ENCODE data around the gene OTOF. TPM values are rescaled to one million over a fixed set of nuclear protein-coding genes. Genes with fewer than 3 reads are reported as not detected.

OTOF gene
- total RNA-seq, 1 experiment from 2014 or later = not detected

DNA sequence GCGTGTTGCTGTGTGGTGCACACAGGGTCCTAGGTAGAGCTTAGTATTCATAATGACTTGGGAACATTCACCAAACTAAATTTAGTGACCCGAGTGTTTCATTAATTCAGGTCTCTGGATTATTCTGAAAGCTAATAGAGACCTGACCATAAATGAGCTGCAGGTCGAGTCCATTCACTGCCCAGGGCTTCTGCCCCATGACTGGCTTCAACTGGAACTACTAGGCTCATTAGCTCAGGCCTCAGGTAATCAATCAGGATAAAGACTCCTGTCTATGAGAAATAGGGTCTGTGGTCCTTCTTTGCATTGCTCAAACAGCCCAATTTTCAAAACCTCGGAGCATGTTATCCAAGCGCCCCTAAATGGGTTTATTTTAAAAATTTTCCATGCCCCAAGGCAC, 30.0 kb upstream of the OTOF start:
- no peaks in the 10 kb centered on the region for H3K27me3 ChIP-seq
- no peak overlapping the region for H3K4me3 ChIP-seq
- H3K9me3 ChIP-seq = no peaks in the 10 kb centered on the region
- DNase-seq = no peak
- H3K36me3 ChIP-seq = no peaks in the 10 kb centered on the region

DNA sequence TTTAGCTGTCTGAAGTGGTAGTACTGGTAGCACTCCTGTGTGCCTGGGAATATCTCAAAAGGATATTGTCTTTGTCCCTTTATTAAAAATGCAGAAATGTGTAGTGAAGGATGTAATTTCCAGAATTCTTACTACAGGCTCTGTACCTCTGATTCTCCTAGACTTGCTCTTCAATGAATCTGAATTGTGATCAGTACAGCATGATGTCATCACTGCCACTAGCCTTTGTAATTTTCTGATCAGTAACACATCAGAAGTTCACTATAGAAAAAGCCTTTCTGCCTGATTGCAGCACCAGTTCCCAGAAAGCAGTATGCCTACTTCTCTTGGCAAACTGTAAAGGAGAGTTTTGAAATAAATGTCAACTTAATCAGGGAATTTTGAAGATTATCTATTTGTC, 29.2 kb upstream of the OTOF start:
- no peaks in the 10 kb centered on the region for H3K27me3 ChIP-seq

DNA sequence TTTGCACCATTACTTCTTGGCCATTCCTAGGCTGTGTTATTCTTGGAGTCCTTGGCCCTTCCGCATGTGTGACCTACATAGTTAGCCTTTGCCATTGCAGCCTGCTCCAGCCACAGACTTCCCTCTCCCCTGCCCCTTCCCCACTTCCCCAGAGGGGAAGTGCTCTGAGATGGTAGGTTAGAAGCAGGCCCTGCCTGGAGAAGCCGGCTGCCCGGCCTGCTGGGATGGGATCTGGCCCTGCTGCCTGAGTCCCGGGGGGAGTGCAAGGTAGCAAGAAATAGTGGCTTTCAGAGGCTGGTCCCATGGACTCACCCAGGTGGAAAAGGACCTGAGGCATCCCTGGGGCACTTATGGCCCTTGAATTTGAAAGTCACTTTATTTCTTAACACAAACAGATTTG, 28.4 kb upstream of the OTOF start:
- Histone ChIP-seq H3K9me3 (no peaks in the 10 kb centered on the region), H3K4me3 (no peak overlapping the region), H3K27me3 (no peaks in the 10 kb centered on the region), H3K36me3 (no peaks in the 10 kb centered on the region)
- DNase-seq = no peak

More for the DNA sequence above, 29.2 kb upstream of the OTOF start:
- Histone ChIP-seq H3K36me3 (no peaks in the 10 kb centered on the region), H3K9me3 (no peaks in the 10 kb centered on the region), H3K4me3 (no peak overlapping the region)
- no peak for DNase-seq

DNA sequence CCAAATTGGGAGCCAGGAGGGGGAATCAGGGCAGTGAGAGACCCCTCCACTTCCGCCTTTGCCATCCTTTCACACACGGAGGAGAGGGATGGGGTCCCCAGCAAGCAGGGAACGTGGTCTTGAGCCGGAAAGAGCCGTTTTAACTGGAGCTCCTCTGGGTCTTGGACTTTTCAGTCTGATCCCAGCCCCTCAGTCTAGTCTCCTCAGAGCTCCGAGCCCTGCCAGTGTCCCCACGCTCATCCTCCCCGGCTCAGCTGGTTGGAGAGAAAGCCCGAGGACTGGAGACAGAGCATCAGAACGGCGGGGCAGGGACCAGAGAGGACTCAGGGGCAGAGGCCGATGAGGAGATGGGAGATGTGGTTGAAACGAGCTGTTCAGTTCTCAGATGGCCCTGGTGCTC, 26.1 kb upstream of the OTOF start:
- no peak for DNase-seq
- H3K4me3 ChIP-seq = peak overlapping the region; percentile 50
- no peaks in the 10 kb centered on the region for H3K36me3 ChIP-seq
- no peaks in the 10 kb centered on the region for H3K9me3 ChIP-seq
- no peaks in the 10 kb centered on the region for H3K27me3 ChIP-seq

DNA sequence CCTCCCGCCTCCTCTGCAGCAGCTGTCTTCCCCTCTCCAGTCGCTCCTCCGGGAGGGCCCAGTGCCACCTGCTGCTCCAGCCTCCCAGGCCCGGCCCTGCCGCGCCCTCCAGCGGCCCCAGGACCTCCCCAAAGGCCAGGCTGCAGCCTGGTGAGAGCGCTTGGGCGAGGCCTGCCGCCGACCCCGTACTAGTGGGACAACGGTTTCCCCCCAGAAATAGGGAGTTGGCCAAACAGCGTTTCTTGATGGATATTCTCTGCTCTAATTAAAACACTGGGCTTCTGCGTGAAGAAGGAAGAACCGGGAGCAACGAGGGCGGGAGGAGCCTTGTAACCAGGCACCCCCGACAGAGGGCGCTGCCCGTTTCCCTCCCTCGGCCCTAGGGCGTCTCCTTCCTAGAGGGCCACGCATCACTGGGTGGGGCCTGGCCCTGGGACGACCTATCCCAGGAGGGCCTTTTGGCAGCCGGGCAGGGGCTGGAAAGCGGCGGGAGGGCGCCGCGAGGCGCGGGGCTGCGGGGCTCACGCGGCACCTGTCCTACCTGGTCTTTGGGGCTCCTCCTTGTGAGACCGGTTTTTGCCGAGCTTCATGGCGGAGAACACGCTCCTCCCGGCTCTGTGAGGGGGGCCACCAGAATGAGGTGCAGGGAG, 25.4 kb upstream of the OTOF start:
- H3K4me3 ChIP-seq = peak overlapping the region; percentile 50
- DNase-seq = peak; percentile 85
- no peaks in the 10 kb centered on the region for H3K36me3 ChIP-seq
- H3K27me3 ChIP-seq = no peaks in the 10 kb centered on the region
- H3K9me3 ChIP-seq = no peaks in the 10 kb centered on the region

DNA sequence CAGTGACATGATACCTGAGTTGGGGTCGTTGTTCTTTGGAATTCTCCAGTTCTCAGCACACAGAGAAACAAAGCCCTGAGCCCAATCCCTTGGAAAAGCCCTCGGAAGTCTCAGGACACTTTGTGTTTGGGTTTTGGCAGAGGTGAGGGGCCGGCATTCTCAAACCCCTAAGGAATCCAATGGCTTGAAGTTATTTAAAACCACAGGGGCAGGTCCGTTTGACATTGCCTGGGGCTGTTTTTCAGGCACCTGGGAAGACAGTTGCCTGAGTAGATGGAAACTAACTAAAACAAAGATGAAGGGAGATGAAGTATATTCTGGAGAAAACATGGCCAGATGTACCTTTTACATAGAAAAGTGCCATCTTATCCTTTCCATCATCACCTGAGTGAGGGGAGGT, 22.5 kb upstream of the OTOF start:
- H3K27me3 ChIP-seq = peaks cover 2% of the 10 kb centered on the region; the same call in 1 of the 2 replicates
- no peaks in the 10 kb centered on the region for H3K9me3 ChIP-seq
- H3K4me3 ChIP-seq = no peak overlapping the region
- DNase-seq = no peak
- no peaks in the 10 kb centered on the region for H3K36me3 ChIP-seq

DNA sequence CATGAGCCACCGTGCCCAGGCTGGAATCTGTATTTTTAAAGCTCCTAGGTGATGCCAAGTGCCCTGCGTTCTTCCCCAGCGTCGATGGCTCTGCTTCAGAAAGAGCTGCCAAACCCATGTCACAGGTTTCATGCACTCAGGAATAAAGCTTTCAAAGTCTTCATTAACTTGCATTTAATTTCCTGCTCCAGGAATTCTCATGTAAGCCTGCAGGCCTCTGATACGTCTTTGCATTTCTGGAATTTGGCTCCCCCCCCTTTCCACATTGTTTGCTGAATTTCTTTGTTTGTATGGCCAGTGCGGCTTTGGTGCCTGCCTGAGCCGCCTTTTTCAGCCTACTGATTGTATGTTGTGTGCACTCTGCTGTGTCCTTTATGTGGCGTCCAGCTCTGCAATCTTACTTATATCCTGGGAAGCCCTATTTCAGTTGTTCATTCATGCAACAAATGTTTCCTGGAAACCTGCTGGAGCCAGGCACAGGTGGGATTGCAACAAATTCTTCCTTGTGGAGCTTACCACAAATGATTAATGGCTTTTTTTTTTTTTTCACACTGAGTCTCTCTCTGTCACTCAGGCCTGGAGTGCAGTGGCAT, 17.9 kb upstream of the OTOF start:
- no peaks in the 10 kb centered on the region for H3K9me3 ChIP-seq
- no peaks in the 10 kb centered on the region for H3K36me3 ChIP-seq
- no peak for DNase-seq
- no peak overlapping the region for H3K4me3 ChIP-seq
- peaks cover 2% of the 10 kb centered on the region; the same call in 1 of the 2 replicates for H3K27me3 ChIP-seq

DNA sequence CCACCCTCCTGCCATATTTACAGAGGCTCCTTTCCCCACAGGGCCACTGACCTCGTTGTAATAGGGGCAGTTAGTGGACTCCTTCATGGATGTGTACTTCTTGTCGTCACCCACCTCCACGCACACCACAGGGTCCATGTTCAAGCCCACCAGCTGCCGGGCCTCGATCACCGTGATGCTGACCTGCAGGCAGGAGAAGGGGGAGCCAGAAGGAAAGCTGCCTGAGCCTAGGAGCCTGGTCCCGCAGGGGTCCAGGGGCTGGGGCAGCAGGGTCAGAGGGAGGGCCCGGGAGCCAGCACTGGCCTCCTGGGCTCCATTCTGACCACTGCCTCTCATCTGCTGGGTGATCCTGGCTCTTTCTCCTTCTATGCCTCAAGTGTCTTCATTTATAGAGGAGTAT, 17.0 kb upstream of the OTOF start:
- Histone ChIP-seq H3K36me3 (no peaks in the 10 kb centered on the region), H3K27me3 (peaks cover 2% of the 10 kb centered on the region; the same call in 1 of the 2 replicates), H3K9me3 (no peaks in the 10 kb centered on the region), H3K4me3 (no peak overlapping the region)
- DNase-seq = no peak

DNA sequence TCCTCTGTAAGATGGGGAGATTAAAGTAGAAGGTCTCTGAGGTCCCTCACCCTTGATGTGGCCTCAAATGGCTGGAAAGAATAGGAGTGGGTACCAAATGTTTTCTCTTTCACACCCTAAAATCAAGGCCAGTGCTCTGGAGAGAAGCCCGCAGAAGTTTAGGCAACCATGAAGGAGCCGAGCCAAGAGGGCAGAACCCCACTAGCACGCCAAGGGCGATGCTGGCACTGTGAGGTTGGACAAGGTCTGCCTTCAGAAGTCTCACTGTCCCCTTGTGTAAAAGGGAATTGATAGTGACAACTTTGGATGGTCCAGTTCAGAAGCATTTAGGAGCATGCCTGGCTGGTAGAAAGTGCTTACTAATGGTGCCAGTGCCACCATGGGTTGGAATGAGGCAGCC, 16.3 kb upstream of the OTOF start:
- Histone ChIP-seq H3K27me3 (peaks cover 2% of the 10 kb centered on the region; the same call in 1 of the 2 replicates), H3K4me3 (no peak overlapping the region), H3K36me3 (no peaks in the 10 kb centered on the region), H3K9me3 (no peaks in the 10 kb centered on the region)
- no peak for DNase-seq

DNA sequence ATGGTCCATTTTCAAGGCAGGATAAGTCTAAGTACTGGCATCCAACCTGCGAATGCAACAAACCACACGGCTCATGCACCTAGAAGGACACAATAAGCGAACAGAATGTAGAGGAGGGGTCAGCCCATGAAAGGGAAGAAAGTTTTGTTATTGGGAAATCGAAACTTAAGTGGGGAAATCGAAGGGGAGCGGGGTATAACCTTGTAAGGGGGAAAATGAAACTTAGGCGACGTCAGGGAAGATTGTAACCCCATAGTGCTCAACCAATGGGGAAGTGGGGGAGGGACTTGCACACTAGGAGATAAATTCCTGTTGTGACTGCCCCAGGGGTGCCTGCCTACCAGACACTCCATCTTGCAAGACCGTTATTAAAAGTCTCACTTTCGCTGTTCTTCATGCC, 15.6 kb upstream of the OTOF start:
- H3K4me3 ChIP-seq = no peak overlapping the region
- no peak for DNase-seq
- H3K9me3 ChIP-seq = no peaks in the 10 kb centered on the region
- H3K36me3 ChIP-seq = no peaks in the 10 kb centered on the region
- H3K27me3 ChIP-seq = peaks cover 2% of the 10 kb centered on the region; the same call in 1 of the 2 replicates

DNA sequence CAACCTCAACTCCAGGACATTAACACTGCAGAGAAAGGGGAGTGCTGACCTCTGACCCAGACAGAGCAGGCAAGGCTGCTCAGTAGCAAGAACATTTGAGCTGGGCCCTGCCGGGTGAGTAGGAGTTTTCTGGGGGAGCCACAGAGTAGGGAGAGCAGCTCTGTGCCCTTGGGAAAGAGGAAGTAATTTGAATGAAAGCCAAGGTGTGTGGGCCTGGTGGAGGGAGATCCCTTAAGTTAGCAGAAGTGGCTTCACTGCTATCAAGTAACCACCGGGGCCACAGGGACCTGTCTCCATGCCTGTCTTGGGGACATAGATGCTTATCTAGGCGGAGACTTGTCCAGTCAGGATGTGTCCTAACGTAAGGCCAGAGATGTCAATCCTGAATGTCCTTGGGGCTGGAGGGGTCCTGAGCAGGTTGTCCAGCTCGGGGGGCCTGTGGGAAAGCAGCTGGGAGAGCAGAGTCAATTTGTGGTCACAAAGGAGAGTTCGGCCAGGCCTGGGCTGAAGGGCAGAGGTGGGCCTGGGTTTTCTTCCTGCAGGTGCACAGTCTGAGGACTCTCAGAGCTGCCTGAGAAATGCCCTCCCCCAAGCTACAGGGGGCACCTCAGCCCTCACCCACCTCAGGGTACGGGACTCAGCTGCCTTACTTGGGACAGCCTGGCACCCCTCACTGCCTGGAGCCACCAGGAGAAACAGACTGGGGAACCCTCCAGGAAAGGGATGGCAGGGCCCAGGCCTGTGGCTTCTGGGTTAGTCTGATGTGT, 15.0 kb upstream of the OTOF start:
- Histone ChIP-seq H3K27me3 (peaks cover 2% of the 10 kb centered on the region; the same call in 1 of the 2 replicates), H3K36me3 (no peaks in the 10 kb centered on the region), H3K4me3 (no peak overlapping the region), H3K9me3 (no peaks in the 10 kb centered on the region)
- no peak for DNase-seq

DNA sequence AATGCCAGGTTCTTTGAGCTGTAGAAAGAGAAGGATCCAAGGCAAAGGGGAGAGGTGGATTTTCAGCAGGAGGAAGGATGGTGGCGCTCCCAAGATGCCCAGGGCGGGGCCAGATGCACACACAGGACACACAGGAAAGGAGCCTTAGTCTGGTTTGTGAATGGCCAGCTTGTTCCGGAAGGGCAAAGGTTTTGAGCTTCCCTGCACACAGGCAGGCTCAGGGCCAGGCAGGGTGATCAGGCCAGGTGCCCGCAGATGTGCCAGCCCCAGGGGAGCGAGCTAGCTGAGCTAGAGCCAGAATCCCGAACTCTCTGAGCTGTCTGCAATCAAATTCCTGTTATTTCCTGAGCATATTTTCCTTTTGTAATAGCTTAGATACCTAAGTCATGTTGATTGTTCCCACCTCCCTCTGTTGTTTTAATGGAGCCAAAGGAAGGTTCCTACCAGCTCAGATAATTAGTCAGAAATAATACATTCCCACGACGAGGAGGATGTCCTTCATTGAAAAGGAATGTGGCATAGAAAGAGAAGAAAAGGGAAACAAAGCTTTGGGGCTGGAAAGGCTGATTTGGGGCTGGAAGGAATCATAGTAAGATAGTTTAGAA, 13.7 kb upstream of the OTOF start:
- no peak for DNase-seq
- Histone ChIP-seq H3K36me3 (no peaks in the 10 kb centered on the region), H3K27me3 (no peaks in the 10 kb centered on the region)

DNA sequence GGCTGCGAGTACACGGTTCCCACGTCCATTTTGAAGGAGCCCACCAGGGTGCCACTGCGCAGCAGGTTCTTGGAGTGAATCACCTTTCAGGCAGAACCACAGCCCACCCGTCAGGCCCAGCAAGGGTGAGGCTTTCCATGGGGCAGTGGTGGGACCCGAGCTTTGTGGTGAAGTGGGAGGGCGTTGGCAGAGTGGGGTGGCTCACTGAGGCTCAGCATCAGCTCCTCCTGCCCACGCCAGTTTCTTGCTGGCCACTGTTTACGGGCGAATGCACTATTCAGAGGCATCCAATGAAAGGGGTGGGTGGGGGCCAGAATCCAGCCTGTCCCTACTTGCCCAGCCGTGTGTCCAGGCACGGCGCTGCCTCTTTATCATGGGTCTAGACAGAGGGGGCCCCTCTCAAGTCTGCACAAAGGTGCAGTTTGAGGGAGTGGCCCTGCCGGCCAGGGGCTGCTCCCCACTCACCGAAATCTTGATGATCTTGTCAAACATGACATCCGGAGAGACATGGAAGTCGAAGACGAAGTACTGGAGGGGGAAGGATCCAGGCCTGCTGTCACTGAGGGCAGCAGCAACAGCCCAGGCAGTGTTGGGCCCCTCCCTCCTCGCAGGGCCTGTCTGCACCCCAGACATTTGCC, 11.4 kb upstream of the OTOF start:
- Histone ChIP-seq H3K9me3 (no peaks in the 10 kb centered on the region), H3K4me3 (no peak overlapping the region), H3K27me3 (no peaks in the 10 kb centered on the region), H3K36me3 (no peaks in the 10 kb centered on the region)
- no peak for DNase-seq

More for the DNA sequence above, 13.7 kb upstream of the OTOF start:
- Histone ChIP-seq H3K9me3 (no peaks in the 10 kb centered on the region), H3K4me3 (no peak overlapping the region)

DNA sequence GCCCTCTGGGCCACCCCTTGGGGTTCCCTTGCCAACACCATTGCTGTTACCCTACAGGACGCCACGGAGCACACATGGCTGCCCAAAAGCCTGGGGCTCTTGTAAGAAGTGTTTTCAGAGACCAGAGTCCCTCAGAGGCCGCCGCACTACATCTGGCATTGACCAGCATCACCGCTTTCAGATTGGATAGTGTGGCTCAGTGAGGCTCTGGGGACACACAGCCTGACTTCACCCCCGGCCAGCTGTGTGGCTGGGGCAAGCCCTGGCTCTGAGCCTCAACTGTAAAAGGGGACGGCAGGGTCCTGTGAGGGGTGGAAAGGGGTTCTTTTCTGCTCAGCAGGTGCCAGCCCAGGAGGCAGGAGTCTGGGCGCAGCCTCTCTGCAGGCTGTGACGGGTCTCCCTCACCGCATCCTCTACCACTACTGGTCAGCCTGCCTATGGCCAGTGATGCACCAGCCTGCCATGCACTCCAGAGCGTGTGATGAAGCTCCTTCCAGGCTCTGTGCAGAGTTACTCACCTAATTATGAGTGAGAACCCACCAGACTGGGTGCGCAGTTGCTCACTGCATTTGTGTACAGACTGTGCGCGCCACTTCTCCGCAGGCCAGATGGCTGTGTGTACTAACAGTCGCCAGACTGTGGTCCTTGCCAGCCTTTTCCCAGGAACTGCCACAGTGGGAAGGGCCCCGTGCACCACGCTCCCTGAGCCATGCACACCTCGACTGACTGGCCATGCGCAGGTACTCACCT, 10.7 kb upstream of the OTOF start:
- Histone ChIP-seq H3K4me3 (no peak overlapping the region), H3K27me3 (no peaks in the 10 kb centered on the region), H3K36me3 (no peaks in the 10 kb centered on the region), H3K9me3 (no peaks in the 10 kb centered on the region)
- no peak for DNase-seq

DNA sequence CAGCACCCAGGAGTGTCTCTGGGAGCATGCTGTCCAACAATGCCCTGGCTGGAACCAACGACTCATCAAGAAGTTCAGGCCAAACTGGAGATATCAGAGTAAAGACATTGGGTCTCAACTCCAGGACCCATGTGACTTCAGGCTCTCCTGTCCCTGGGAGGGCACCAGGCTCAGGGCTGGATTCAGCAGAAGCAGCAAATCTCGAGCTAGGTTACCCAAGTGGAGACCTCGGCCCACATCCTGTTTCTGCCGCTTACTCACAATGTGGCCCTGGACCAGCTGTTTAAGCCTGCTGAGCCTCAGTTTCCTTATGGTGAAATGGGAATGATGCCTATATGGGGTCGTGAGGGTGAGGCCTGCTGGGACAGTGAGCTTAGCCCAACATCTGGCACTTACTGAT, 9.3 kb upstream of the OTOF start:
- no peaks in the 10 kb centered on the region for H3K9me3 ChIP-seq
- H3K27me3 ChIP-seq = no peaks in the 10 kb centered on the region
- no peak overlapping the region for H3K4me3 ChIP-seq
- no peak for DNase-seq
- no peaks in the 10 kb centered on the region for H3K36me3 ChIP-seq

DNA sequence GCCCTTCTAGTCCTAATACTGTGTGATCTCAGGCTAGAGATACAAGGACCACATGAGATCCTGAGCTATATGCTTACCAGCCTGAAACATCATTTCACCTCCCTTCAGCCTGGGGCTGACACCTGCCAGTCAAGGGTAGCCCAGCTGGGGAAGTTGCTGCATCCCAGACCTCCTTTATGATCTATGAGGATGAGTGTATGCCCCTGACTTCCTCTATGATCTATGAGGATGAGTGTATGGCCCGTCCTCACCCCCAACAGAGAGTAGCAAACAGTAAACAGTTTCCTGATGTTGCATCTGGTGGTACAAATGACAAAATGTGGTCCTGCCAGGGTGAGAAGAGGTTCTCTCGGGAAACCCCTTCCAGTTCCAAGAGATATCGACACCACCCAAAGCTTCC, 8.9 kb upstream of the OTOF start:
- no peaks in the 10 kb centered on the region for H3K36me3 ChIP-seq

More for the DNA sequence above, 8.9 kb upstream of the OTOF start:
- Histone ChIP-seq H3K27me3 (no peaks in the 10 kb centered on the region), H3K4me3 (no peak overlapping the region), H3K9me3 (no peaks in the 10 kb centered on the region)
- DNase-seq = no peak

All from MG63 (cell line).